SK-N-SH (cell line): Measurements from ENCODE around the gene HDAC4.

Experiments
- EP300 ChIP-seq, 2 experiments: IDR thresholded peaks; 2 replicates each; pipeline versions ENCODE4 v1.4.0 to v1.6.1; 2012; ENCODE audit warnings: borderline replicate concordance in 1 of 2, low read depth in 1 of 2, low read length in 1 of 2
- NFIC ChIP-seq: IDR thresholded peaks from 2 replicates; pipeline ENCODE4 v1.4.0; 2012; ENCODE audit warnings: borderline replicate concordance
- POLR2AphosphoS5 ChIP-seq: IDR thresholded peaks from 2 replicates; pipeline ENCODE4 v1.6.1; 2012; ENCODE audit warnings: low read depth, low read length
- REST ChIP-seq: IDR thresholded peaks from 2 replicates; pipeline ENCODE4 v1.6.1; 2012; ENCODE audit warnings: mild to moderate bottlenecking, low read depth, low read length, moderate library complexity
- TAF1 ChIP-seq: IDR thresholded peaks from 2 replicates; pipeline ENCODE4 v1.6.1; 2012; ENCODE audit warnings: low read depth, mild to moderate bottlenecking, low read length, moderate library complexity, borderline replicate concordance
- TF ChIP-seq, protein P1 (sequence below): IDR thresholded peaks from 2 replicates; pipeline ENCODE4; 2012
- TF ChIP-seq, protein P2 (sequence below): fragments of 200-600 bp; sonication (generic); IDR thresholded peaks from 2 replicates; pipeline ENCODE4 v1.6.1; 2017; ENCODE audit warnings: antibody characterized with exemption, mild to moderate bottlenecking, moderate library complexity
- TF ChIP-seq, protein P3 (sequence below): IDR thresholded peaks from 2 replicates; pipeline ENCODE4 v1.4.0; 2012; ENCODE audit warnings: low read depth, borderline replicate concordance

- TF ChIP-seq TAF1 (no peak), REST (no peak), POLR2AphosphoS5 (no peak), NFIC (no peak), EP300 (IDR thresholded peaks at IDR 0.05; ENCODE audit: borderline replicate concordance in 1 of 2, low read depth in 1 of 2, low read length in 1 of 2) (no peak)
- TF ChIP-seq, protein P1, sequence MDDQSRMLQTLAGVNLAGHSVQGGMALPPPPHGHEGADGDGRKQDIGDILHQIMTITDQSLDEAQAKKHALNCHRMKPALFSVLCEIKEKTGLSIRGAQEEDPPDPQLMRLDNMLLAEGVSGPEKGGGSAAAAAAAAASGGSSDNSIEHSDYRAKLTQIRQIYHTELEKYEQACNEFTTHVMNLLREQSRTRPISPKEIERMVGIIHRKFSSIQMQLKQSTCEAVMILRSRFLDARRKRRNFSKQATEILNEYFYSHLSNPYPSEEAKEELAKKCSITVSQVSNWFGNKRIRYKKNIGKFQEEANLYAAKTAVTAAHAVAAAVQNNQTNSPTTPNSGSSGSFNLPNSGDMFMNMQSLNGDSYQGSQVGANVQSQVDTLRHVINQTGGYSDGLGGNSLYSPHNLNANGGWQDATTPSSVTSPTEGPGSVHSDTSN = no peak
- TF ChIP-seq, protein P2, sequence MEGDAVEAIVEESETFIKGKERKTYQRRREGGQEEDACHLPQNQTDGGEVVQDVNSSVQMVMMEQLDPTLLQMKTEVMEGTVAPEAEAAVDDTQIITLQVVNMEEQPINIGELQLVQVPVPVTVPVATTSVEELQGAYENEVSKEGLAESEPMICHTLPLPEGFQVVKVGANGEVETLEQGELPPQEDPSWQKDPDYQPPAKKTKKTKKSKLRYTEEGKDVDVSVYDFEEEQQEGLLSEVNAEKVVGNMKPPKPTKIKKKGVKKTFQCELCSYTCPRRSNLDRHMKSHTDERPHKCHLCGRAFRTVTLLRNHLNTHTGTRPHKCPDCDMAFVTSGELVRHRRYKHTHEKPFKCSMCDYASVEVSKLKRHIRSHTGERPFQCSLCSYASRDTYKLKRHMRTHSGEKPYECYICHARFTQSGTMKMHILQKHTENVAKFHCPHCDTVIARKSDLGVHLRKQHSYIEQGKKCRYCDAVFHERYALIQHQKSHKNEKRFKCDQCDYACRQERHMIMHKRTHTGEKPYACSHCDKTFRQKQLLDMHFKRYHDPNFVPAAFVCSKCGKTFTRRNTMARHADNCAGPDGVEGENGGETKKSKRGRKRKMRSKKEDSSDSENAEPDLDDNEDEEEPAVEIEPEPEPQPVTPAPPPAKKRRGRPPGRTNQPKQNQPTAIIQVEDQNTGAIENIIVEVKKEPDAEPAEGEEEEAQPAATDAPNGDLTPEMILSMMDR = no peak
- TF ChIP-seq, protein P3, sequence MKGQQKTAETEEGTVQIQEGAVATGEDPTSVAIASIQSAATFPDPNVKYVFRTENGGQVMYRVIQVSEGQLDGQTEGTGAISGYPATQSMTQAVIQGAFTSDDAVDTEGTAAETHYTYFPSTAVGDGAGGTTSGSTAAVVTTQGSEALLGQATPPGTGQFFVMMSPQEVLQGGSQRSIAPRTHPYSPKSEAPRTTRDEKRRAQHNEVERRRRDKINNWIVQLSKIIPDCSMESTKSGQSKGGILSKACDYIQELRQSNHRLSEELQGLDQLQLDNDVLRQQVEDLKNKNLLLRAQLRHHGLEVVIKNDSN = no peak
Measured at GRCh38 chr2:239239607-239240413, 161.0 kb downstream of the HDAC4 start.
